GM18867 (cell line): Measurements from ENCODE around the gene NBPF3.
"Not testable (repeated sequence)": the region's sequence is repeated elsewhere in the genome, so short reads cannot be mapped to it uniquely, and the experiment has no call there.

Experiments used
- ATAC-seq: cut with Tn5 transposase; IDR thresholded peaks from one replicate; pipeline ENCODE4 v1.9.1; 2021; ENCODE audit warnings: mild to moderate bottlenecking, moderate library complexity; ENCODE audit not compliant: unreplicated experiment

The NBPF3 gene

DNA sequence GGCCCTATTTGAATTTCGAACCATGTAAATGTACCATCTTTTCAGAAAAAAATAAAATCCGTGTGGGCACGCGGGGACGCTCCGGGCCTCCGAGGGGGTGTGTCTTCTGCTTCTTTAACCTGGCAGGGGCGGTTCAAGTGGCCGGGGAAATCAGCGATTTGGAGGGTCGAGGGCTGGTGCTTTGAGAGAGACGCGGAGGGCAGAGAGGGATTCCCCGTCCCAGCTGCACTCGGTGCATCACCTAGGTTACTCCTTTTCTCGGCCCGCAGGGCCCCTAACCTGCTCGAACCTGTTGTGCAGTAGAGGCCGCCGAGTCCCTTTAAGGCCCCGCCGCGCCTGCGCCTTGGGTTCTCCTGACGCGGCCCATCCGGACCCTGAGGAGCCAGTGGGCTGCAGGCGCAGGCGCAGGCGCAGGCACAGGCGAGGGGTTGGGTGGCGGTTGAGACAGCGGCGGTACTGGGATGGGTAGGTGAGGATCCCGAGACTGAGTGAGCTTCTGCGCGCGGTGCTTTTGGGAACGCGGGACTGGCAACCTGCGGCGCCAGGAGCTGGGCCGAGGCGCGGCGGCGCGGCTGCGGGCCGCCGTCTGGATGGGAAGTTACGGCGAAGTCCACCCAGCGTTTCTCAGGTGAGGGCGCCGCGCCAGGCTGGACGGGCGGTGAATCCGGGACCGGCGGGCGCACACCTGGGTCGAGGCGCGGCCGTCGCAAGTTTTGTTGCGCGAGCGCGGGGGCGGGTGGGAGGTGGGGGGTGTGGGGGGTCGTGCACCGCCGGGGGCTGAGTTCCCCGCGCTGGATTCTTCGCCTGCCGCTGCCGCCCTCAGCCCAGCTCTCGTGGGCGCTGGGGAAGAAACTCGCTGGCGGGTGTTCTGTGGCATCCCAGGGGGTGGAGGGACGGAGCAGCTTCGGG is at the start of gene NBPF3:
Gene NBPF3 (plus strand): TSS at position 417 of the 909 bp plus-strand sequence. CDS start 4,950 bp downstream, outside the sequence.
- ATAC-seq: peak; percentile 82

DNA sequence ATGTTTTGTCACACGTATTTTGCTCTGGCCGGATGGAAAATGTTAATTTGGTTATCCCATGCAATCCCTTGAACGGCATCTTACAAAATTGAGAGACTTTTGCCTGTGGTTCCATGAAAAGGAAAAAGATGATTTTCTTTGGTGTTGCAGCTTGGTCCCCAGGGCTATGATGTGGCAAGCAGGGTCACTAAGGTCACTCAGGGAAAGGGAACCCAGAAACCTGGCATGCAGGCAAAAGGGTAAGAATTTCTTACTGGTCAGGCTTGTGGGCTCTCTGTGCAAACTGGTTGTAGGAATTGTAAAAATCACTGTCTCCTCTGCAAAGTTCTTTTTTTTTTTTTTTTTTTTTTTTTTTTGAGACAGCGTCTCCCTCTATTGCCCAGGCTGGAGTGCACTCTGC is 48.4 kb upstream of the NBPF3 start:
- ATAC-seq: no peak

GRCh38 chr1:21392587-21393263 is 47.2 kb upstream of the NBPF3 start:
- ATAC-seq: no peak

- no peak for ATAC-seq
These were observed 43.4 kb upstream of the NBPF3 start for GRCh38 chr1:21396516-21396915.

DNA sequence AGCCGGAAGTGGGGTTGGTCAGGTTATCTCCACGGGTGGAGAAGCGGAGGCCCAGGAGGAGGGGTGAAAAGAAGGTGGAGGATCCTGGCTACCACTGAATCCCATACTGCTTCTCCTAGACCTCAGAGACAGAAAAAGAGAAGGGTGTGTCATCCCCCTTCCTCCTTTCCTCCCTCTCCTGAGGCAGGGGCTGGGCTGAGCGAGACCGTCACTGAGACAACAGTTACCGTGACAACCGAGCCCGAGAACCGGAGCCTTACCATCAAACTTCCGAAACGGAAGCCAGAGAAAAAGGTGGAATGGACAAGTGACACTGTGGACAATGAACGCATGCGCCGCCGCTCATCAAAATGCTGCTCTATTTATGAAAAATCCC is 42.1 kb upstream of the NBPF3 start:
- ATAC-seq: no peak

- not testable (repeated sequence) for ATAC-seq
These were observed 38.1 kb upstream of the NBPF3 start for GRCh38 chr1:21401726-21402346.

- ATAC-seq: no peak
These were observed 33.3 kb upstream of the NBPF3 start for GRCh38 chr1:21406659-21407058.

GRCh38 chr1:21409897-21410296 is 30.0 kb upstream of the NBPF3 start:
- not testable (repeated sequence) for ATAC-seq

GRCh38 chr1:21414015-21414414 is 25.9 kb upstream of the NBPF3 start:
- no peak for ATAC-seq

DNA sequence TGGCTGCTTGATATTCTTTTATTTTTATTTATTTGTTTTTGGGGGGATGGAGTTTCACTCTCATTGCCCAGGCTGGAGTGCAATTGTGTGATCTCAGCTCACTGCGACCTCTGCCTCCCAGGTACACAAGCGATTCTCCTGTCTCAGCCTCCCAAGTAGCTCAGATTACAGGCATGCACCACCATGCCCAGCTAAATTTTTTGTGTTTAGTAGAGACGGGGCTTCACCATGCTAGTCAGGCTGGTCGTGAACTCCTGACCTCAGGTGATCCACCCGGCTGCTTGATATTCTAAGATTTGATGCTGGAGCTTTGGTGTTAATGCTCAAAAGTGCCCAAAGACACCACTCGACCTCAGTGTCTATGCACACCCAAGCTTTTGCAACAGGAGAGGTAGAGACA is 19.6 kb upstream of the NBPF3 start:
- ATAC-seq: not testable (repeated sequence)

- ATAC-seq: not testable (repeated sequence)
These were observed 18.6 kb upstream of the NBPF3 start for GRCh38 chr1:21421307-21421706.

GRCh38 chr1:21427798-21428480 is 12.0 kb upstream of the NBPF3 start:
- not testable (repeated sequence) for ATAC-seq

GRCh38 chr1:21428481-21429073 is 11.4 kb upstream of the NBPF3 start:
- ATAC-seq: not testable (repeated sequence)

GRCh38 chr1:21429210-21429609 is 10.7 kb upstream of the NBPF3 start:
- not testable (repeated sequence) for ATAC-seq

DNA sequence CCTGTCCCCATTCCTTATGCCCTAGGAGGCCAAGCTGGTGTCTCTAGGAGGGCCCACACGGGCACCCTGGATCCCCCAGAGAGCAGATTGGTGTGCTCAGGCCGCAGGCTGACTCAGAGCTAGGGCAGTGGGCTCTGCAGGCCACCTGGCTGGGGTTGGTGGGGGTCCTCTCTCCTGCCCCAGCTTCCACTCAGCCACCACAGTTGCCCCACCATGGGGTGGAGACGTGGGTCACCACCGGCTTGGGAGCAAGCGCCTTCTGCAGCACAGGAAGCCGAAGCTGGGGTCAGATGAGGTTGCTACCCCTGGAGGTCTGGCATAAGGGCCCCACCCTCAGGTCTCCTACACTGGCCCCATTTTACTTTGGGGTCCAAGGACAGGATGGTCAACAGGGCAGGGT is 9.1 kb upstream of the NBPF3 start:
- ATAC-seq: not testable (repeated sequence)

GRCh38 chr1:21434394-21434793 is 5.5 kb upstream of the NBPF3 start:
- ATAC-seq: no peak

DNA sequence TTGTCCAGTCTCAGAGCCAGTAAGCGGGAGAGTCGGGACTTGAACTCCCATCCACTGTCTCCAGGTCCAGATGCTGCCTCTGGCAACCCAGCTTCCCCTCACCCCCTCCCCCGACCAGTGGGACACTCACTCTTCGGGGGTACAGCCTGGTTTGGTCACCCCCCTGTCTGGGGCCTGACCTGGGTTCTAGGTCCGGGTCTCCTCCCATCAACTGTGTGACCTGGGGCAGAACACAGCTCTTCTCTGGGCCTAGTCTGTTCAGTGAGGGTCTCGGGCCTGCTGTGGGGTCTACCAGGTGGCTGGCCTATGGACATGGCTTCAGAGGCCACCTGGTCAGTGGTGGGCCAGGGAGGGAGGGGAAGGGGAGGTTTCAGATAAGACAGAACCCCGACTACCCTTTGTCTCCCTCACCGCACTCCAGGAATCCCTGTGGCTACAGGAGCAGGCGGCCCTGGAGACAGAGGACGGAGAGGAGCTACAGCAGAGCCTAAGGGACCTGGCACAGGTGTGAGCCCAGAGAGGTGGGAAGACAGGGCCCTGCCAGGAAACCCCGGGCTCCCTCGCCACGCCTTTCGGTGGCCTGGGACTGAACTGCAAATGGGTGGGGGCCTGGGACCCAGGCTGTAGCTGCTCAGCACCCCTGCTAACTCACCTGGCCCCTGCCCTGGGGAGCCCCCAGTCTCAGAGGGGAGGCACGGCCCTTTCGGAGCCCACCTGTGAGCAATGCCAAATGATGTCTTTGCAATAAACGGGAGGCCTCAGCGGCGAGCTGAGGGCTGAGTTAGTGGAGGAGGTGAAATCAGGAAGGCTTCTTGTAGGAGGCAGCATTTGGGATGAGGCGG is 4.1 kb upstream of the NBPF3 start:
- ATAC-seq: no peak

DNA sequence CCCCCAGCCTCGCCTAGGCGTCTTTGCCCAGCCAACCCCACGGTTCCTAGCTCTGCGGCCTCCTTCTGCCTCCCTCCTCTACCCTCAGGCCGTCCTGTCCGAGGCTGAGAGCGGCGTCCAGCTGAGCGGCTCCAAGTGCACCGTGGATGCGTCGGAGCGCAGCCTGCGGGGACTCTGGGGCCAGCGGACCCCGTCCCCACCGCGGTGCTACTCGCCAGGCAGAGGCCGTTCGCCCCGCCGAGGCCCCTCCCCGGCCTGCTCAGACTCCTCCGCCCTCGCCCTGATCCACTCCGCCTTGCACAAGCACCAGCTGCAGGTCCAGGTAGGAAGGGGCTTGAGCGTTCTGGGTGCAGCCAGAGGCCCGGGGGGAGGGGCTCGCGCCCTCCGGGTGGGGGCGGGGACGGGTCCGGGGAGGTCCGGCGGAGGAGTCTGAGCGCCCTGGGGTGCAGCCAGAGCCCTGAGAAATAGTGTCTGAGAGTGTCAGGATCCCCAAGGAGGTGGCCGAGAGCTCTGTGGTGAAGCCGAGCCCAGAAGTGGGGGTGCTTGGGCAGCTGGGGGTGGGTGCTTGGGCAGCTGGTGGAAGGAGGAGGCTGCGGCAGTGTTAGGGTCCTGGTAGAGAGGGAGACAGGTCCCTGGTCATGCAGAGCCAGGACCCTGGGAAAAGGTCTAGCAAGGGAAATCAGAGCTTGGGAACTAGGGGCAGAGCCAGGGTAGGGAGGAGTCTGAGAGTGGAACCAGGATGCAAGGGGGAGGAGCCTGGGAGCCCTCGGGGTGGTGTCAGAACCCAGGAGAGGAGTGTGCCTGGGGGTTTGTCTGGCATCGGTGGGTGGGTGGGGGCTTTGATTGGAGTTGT is 3.2 kb upstream of the NBPF3 start:
- no peak for ATAC-seq

- no peak for ATAC-seq
These were observed 2.6 kb upstream of the NBPF3 start for GRCh38 chr1:21437341-21437640.
